Esophagus squamous epithelium (tissue), 4 donors: ENCODE results near the gene ASTN2.

ENCODE experiments used
- CTCF ChIP-seq, 6 experiments: fragments of 450-650 bp in 4 of 6; fragments of 200-600 bp in 2 of 6; sonication (generic) in 2 of 6; IDR thresholded peaks; one replicate each; pipeline ENCODE4 v1.5.1; 2016 to 2019; ENCODE audit warnings: antibody characterized with exemption in 6 of 6, mild to moderate bottlenecking in 4 of 6, moderate library complexity in 4 of 6
- POLR2A ChIP-seq, 4 donors: fragments of 450-650 bp; IDR thresholded peaks; one replicate each; pipeline ENCODE4 v1.6.1; 2017; ENCODE audit warnings: antibody characterized with exemption in 4 of 4, mild to moderate bottlenecking in 4 of 4, moderate library complexity in 3 of 4

- TF ChIP-seq CTCF (IDR thresholded peaks at IDR 0.05) (no peak), POLR2A (IDR thresholded peaks at IDR 0.05) (no peak)
These were observed 992.5 kb downstream of the ASTN2 start for GRCh38 chr9:116422119-116422979.
